ENCODE measurements around the gene MSI1.

The MSI1 gene

GRCh38 chr12:120368789-120369602 is at the start of gene MSI1:
TSS of gene MSI1 (minus strand) at chr12:120369164. CDS start at chr12:120369091, 73 bp downstream.
- no peak for DNase-seq

DNA sequence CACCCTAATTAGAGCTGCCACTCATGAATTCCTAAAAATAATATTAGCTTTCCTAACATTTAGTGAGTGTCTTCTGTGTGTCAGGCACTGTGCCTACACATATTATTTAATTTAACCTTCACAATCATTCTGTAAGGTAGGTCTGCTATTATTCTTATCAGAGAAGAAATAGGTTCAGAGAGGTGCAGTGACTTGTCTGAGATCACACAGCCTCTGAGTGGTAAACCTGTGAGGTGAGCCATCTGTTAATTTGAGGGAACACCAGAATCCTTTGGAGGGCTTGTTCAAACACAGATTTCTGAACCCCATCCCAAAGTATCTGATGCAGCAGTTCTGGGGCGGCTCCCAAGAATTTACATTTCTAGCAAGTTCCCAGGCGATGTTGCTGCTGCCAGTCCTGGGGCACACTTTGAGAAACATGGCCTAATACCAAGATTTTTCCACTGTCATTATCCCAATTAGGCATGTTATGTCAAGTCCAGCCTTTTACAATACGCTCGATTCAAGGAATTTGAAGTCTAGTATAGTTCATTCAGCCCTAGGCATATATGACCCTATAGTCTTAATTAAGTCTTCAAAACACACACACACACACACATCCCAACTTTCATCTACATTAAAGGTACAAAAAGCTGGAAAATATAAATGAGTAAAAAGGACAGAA is 49.1 kb upstream of the MSI1 start:
- no peak for DNase-seq

DNA sequence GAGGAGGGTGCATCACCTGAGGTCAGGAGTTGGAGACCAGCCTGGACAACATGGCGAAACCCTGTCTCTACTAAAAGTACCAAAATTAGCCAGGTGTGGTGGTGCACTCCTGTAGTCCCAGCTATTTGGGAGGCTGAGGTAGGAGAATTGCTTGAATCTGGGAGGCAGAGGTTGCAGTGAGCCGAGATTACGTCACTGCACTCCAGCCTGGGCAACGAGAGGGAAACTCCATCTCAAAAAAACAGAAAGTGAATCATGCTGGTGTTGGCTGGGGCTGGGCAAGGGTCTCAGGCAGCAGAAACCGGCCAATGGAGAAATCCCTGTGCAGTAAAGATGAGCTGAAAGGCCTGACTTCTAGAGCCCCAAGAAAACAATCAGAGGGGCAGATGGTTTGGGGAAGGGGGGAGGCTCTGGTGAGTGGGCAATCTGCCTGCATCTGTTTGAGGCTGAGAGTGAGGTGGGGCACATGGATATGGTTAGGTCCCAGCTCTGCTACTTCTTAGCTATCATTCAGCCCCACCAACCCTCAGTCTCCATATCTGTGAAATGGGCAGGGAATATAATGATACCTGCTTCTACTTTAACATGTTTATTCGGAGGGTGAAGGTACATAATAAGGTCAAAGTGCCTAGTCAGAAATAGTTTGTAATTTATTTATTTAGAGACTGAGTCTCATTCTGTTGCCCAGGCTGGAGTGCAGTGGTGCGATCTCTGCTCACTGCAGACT is 47.7 kb upstream of the MSI1 start:
- no peak for DNase-seq

DNA sequence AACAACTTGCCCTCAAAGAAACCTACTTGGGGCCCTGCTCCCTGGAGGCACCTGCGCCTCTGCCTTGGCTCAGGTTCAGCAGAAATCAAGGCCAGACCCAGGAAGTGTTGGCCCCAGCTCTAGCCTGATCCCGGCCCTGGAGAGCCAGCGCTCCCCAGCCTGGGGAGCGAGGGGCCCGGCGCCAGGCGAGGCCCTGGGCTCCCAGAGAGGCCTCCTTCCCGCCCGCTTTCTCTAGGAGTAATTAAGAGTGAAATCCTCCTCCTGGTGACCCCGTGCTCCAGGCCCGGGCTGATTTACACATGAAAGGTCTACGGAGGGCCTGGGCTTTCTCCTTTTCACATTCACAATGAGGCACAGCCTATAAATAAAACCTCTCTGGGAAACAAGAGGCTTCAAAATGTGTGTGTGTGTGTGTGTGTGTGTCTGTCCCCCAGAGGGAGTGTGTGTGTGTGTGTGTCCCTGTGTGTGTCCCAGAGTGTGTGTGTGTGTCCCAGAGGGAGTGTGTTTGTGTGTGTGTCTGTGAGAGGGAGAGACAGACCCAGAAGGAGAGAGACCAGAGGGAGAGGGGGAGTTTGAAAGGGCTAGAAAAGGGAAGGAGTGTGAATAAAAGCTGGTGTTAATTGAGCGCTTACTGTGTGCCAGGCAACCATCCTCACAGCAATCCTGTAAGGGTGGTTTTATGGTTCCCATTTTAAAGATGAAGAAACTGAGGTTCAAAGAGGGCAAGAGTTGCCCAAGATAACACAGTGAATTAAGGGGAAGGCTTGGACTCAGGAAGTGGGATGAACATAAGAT is 45.1 kb upstream of the MSI1 start:
- no peak for DNase-seq

GRCh38 chr12:120412421-120412820 is 43.5 kb upstream of the MSI1 start:
- DNase-seq = no peak

- DNase-seq = no peak
Measured at GRCh38 chr12:120408771-120409170, 39.8 kb upstream of the MSI1 start.

- no peak for DNase-seq
Measured at GRCh38 chr12:120406553-120406952, 37.6 kb upstream of the MSI1 start.

DNA sequence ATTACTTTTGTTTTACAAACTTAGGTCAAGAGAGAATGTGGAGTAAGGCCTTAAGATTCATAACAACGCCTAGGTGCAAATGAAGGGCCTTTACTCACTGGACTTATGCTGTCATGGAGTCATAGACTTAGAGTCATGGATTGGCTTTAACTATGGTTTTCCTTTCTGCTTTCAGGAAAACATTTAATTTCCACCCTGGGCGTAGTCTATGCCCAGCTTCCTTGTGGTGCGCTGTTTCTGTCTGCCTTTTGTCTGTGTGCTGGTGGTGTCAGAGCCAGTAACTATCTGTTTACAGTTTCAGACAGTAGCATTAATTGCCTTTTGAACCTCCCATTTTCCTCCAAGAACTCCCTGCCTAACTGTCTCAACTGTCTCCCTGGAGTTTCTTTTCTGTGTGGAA is 37.1 kb upstream of the MSI1 start:
- DNase-seq = no peak

DNA sequence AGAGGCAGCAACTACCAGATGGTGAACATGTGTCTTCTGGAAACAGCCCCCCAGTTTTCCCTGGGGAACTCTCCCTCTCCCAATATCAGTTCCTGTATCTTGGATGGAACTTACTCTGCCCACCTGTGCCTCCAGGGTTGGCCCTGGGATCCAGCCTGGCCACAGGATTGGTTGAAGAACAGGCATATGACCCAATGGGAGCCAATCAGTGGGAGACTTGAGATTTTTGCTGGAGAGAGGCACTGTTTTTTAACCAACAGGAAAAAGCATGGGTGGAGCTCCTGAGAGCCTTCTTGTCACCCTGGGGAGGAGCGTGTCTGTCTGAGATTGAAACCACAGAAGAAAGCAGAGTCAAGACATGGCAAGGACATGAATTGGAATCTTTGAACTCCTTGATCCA is 35.3 kb upstream of the MSI1 start:
- no peak for DNase-seq

- DNase-seq = no peak
Measured at GRCh38 chr12:120403869-120404268, 34.9 kb upstream of the MSI1 start.

GRCh38 chr12:120402217-120402616 is 33.3 kb upstream of the MSI1 start:
- DNase-seq = no peak

DNA sequence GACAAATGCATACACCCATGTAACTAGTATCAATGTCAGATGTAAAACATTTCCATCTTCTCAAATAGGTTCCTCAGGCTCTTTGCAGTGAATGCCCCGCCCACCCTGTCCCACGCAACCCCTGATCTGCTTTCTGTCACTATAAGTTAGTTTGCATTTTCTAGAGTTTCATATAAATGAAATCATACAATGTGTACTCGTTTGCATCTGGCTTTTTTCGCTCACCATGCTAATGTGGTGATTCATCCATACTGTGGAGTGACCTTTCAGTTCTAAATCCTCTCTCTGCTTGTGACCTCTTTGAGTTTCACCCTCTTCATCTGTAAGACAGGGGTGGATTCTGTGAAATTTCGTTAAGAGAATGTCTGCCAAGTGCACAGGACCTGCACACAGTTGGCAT is 30.6 kb upstream of the MSI1 start:
- DNase-seq = no peak

GRCh38 chr12:120397824-120398540 is 29.0 kb upstream of the MSI1 start:
- DNase-seq = no peak

DNA sequence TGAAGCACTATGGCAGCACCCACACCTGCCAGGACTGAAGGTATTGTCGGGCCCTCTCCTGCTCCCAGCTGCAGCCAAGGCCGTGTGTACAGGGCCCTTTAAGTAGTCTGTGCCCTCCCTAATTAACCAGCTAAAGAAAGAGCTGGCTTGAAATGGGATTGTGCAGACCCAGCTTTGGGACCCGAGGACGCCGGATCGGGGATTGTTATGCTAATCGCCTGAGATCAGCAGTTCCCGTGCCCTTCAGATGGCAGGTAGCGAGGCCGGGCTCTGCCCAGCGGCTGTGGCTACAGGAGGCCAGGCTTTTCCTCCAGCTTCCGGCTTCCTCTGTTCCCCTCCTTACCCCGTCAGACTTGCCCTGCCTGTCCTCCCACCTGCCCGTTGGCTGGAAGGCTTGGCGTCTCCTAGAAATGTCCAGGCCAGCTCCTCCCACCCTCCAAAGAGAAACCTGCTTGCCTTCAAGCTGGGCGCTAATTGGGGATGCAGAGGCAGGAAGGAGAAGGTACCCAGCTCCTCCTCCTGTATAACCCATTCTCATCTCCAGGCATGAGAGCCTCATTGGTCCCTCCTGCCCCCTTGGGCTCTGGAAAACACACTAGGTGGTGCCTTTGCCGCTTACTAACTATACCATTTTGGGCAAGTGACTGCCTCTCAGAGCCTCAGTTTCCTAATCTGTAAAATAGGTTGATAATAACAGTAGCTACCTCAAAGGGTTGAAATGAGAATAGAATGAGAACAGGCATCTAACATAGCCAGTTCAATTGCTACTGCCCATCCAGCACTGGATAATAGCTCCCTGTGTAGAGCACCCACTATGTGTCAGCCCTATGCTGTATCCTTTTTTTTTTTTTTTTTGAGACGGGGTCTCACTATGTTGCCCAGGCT is 25.8 kb upstream of the MSI1 start:
- no peak for DNase-seq

GRCh38 chr12:120390540-120391120 is 21.7 kb upstream of the MSI1 start:
- DNase-seq = no peak

DNA sequence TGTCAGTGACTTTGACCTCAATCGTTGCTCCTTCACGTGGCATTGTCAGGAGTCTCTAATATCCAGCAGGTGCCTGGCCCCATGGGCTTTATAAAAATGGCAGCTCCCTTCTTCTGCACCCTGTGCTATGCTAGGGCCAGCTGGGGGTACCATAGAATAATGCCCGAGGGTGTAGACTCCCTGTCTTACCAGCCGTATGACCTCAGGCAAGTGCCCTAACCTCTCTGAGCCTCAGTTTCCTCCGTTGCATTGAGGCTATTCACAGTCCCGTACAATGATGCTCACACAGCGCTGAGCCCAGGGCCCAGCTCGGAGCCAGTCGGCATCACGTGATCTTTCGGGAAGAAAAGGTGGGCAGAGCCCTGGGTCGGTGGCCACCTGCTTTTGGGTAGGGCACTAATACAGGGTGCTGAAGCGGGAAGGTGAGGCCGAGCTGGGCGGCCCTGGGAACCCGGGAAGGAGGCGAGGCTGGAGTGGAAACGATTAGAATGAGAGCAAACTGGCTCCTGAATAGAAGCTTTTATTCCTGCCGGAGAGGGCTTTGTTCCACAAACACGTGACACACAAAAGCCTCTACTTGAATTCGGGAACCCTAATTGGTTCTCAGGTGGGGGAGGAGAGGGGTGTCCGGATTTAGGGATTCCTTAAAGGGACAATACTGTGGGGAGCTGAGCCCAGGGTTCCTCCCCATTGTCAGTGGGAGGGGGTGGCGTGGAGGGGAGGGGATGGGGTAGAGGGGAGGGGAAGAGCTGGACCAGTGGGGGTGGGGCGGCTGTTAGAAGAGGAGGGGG is 19.9 kb upstream of the MSI1 start:
- DNase-seq = no peak

DNA sequence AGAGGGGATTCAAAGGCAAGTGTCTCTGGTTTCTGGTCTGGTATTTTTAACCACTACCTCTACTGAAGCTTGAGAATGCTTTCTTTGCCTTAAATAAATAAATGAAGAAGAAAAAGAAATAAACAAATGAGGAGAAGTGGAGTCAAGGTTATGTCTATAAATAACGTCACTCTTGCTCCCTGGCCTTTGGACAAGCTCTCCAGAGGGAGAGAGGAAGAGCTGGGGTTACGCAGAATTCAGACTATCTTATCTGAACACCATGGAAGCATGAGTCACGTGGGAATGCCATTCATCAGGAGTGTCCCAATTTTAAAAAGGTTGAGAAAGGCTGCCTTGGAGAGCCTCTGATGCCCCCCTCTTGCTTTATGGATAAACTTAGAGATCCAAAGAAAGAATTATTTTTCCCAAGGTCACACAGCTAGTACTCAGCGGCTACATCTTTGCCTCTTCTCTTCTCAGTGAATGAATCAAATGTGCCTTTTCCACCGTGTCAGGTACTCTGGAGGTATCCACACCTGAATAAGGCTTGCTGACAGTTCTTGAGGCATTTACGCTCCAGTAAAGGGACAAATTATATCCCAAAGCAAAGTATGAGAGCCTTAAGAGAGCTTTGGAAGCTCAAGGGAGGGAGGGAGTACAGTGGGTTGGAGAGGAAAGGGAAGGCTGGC is 12.9 kb upstream of the MSI1 start:
- DNase-seq = no peak

DNA sequence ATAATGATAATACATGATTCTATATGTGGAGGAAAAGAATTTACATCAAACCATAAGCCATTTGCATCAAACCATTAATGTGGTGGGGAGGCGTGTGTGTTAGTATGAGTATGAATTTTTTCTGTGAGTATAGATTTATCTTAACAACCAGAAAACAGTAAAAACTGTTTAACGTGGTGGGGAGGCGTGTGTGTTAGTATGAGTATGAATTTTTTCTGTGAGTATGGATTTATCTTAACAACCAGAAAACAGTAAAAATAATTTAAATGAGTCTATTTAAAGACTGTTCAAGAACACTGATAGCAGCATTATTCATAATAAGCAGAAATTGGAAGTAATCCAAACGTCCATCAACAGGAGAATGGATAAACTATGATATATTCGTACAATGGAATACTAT is 9.1 kb upstream of the MSI1 start:
- DNase-seq = no peak

GRCh38 chr12:120377611-120378010 is 8.6 kb upstream of the MSI1 start:
- DNase-seq = no peak
